HEK293 (cell line): Measurements from ENCODE around the gene RCL1.

Experiments used
- CTCF ChIA-PET: fragments of 350-600 bp; formaldehyde crosslinking; extraction: SDS; loops from one replicate; lab custom pipeline; 2021; ENCODE audit warnings: antibody characterized with exemption; lab: Yijun Ruan, JAX
- POLR2A ChIA-PET: fragments of 300-600 bp; formaldehyde crosslinking; extraction: SDS; loops from one replicate; lab custom pipeline; 2020; ENCODE audit warnings: antibody characterized with exemption, inconsistent platforms; lab: Yijun Ruan, JAX
- H3K27ac ChIP-seq: fragments of 200-500 bp; sonication (Bioruptor generic); 2 replicates; pipeline ENCODE4 v1.5.1; 2014; ENCODE audit warnings: low read depth, low read length, control low read depth, inconsistent platforms; ENCODE audit errors: extremely low read depth
- H3K36me3 ChIP-seq, 2 experiments: fragments of 200-500 bp in 1 of 2; sonication (Bioruptor generic) in 1 of 2; 1 replicate in 1 of 2; 2 replicates in 1 of 2; pipeline ENCODE4 v1.5.1; 2014 to 2017; ENCODE audit warnings: inconsistent platforms in 2 of 2, low read length in 2 of 2; ENCODE audit not compliant: control insufficient read depth in 2 of 2, insufficient read depth in 1 of 2
- H3K4me1 ChIP-seq: fragments of 200-500 bp; sonication (Bioruptor generic); 2 replicates; pipeline ENCODE4 v1.5.1; 2014; ENCODE audit warnings: mild to moderate bottlenecking, low read length, inconsistent platforms; ENCODE audit not compliant: control insufficient read depth, insufficient read depth
- H3K4me3 ChIP-seq: 2 replicates; pipeline ENCODE4 v1.5.1; 2011; ENCODE audit warnings: low read depth, mild to moderate bottlenecking, control low read depth, low read length, moderate library complexity
- H3K9me3 ChIP-seq: fragments of 200-500 bp; sonication (Bioruptor generic); 2 replicates; pipeline ENCODE4 v1.5.1; 2014; ENCODE audit warnings: low read depth, low read length, inconsistent platforms; ENCODE audit not compliant: control insufficient read depth, insufficient read depth
- HOXD13 ChIP-seq: sonication (generic); formaldehyde crosslinking; IDR thresholded peaks from 2 replicates; pipeline ENCODE4 v1.8.0; 2022; ENCODE audit warnings: missing genetic modification reagents, borderline replicate concordance
- SP7 ChIP-seq: fragments of 450-650 bp; formaldehyde crosslinking; IDR thresholded peaks from 2 replicates; pipeline ENCODE4 v1.5.1; 2016; ENCODE audit warnings: missing biosample characterization, missing genetic modification characterization
- TCF7L2 ChIP-seq: IDR thresholded peaks from 2 replicates; pipeline ENCODE4 v1.6.1; 2011; ENCODE audit warnings: low read depth, mild to moderate bottlenecking, inconsistent platforms, low read length, moderate library complexity, borderline replicate concordance
- ZNF175 ChIP-seq: fragments of 450-650 bp; formaldehyde crosslinking; IDR thresholded peaks from 2 replicates; pipeline ENCODE4 v1.5.1; 2016; ENCODE audit warnings: missing biosample characterization, missing genetic modification characterization
- ZNF2 ChIP-seq: fragments of 450-650 bp; formaldehyde crosslinking; IDR thresholded peaks from 2 replicates; pipeline ENCODE4 v1.5.1; 2016; ENCODE audit warnings: missing biosample characterization, missing genetic modification characterization
- ZNF214 ChIP-seq: fragments of 450-650 bp; formaldehyde crosslinking; IDR thresholded peaks from 2 replicates; pipeline ENCODE4 v1.5.1; 2017; ENCODE audit warnings: missing biosample characterization, mild to moderate bottlenecking, missing genetic modification characterization, borderline replicate concordance
- ZNF335 ChIP-seq: fragments of 450-650 bp; formaldehyde crosslinking; conservative IDR thresholded peaks from 2 replicates; pipeline ENCODE4 v1.5.1; 2016; ENCODE audit warnings: missing biosample characterization, missing genetic modification characterization
- ZNF366 ChIP-seq: fragments of 450-650 bp; formaldehyde crosslinking; conservative IDR thresholded peaks from 2 replicates; pipeline ENCODE4 v1.5.1; 2016; ENCODE audit warnings: missing biosample characterization, missing genetic modification characterization
- ZNF521 ChIP-seq: fragments of 450-650 bp; formaldehyde crosslinking; IDR thresholded peaks from 2 replicates; pipeline ENCODE4 v1.5.1; 2017; ENCODE audit warnings: missing biosample characterization, mild to moderate bottlenecking, missing genetic modification characterization
- ZNF654 ChIP-seq: fragments of 450-650 bp; formaldehyde crosslinking; IDR thresholded peaks from 2 replicates; pipeline ENCODE4 v1.5.1; 2016; ENCODE audit warnings: low read depth, missing biosample characterization, missing genetic modification characterization
- ZNF670 ChIP-seq: fragments of 450-650 bp; formaldehyde crosslinking; IDR thresholded peaks from 2 replicates; pipeline ENCODE4 v1.5.1; 2016; ENCODE audit warnings: missing biosample characterization, missing genetic modification characterization, low read depth
- ZNF768 ChIP-seq: fragments of 450-650 bp; formaldehyde crosslinking; IDR thresholded peaks from 2 replicates; pipeline ENCODE4 v1.5.1; 2018; ENCODE audit warnings: missing biosample characterization, mild to moderate bottlenecking, missing genetic modification characterization
- TF ChIP-seq, protein P1 (sequence below): fragments of 450-650 bp; formaldehyde crosslinking; IDR thresholded peaks from 2 replicates; pipeline ENCODE4 v1.5.1; 2016; ENCODE audit warnings: missing biosample characterization, missing genetic modification characterization, borderline replicate concordance
- TF ChIP-seq, protein P2 (sequence below): fragments of 450-650 bp; IDR thresholded peaks from 2 replicates; pipeline ENCODE4 v1.5.1; 2018; ENCODE audit warnings: missing biosample characterization, mild to moderate bottlenecking, missing genetic modification characterization
- TF ChIP-seq, protein P3 (sequence below): fragments of 450-650 bp; formaldehyde crosslinking; IDR thresholded peaks from 2 replicates; pipeline ENCODE4 v1.5.1; 2017; ENCODE audit warnings: missing biosample characterization, missing genetic modification characterization
- TF ChIP-seq, protein P4 (sequence below): fragments of 450-650 bp; formaldehyde crosslinking; IDR thresholded peaks from 2 replicates; pipeline ENCODE4 v1.5.1; 2016; ENCODE audit warnings: missing biosample characterization, missing genetic modification characterization
- TF ChIP-seq, protein P5 (sequence below): fragments of 450-650 bp; formaldehyde crosslinking; IDR thresholded peaks from 2 replicates; pipeline ENCODE4 v1.5.1; 2016; ENCODE audit warnings: missing biosample characterization, missing genetic modification characterization, borderline replicate concordance
- TF ChIP-seq, protein P6 (sequence below): fragments of 450-650 bp; formaldehyde crosslinking; IDR thresholded peaks from 2 replicates; pipeline ENCODE4 v1.5.1; 2016; ENCODE audit warnings: missing biosample characterization, missing genetic modification characterization
- TF ChIP-seq, protein P7 (sequence below): fragments of 450-650 bp; formaldehyde crosslinking; IDR thresholded peaks from 2 replicates; pipeline ENCODE4 v1.5.1; 2016; ENCODE audit warnings: missing biosample characterization, missing genetic modification characterization

Gene RCL1

DNA sequence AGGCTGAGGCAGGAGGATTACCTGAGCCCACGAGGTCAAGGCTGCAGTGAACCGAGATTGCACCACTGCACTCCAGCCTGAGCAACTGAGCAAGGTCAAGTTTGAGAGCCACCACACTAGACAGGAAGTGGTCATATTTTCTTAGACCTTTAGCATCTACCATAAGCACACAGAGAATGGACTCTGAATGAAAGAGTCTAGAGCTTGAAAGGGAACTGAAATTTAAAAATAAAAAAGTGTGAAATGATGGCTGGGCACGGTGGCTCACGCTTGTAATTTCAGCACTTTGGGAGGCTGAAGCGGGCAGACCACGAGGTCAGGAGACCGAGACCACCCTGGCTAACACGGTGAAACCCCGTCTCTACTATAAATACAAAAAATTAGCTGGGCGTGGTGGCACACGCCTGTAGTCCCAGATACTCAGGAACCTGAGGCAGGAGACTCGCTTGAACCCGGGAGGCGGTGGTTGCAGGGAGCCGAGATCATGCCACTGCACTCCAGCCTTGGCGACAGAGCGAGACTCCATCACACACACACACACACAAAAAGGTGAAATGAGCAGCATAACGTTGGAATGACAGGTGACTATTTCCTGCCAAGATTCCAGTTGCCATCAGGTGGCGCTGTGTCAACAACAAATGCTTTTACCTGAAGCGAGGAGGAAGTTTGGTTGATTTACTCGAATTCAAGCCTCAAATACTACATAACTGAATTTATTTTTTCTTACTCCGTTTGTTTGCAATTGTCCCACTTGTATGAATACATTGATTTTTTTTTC, 30.4 kb upstream of the RCL1 start:
- H3K27ac ChIP-seq: no peak overlapping the region
- ChIA-PET CTCF (interaction anchor here (0.6 to 6.4 kb wide), 50 partner anchors 8 to 1385 kb away, joined by 3 to 94 read pairs (median 4); partner anchors contain the start of genes AK3, JAK2 and RCL1), POLR2A (interaction anchor here (1.0 kb wide), 1 partner anchor 223 kb away, joined by 3 read pairs; the partner anchor contains the start of gene JAK2)
- no peaks in the 10 kb centered on the region for H3K36me3 ChIP-seq
- H3K4me1 ChIP-seq: no peaks in the 10 kb centered on the region
- no peaks in the 10 kb centered on the region for H3K9me3 ChIP-seq
- H3K4me3 ChIP-seq: peak overlapping the region; percentile 22
- no peak for TF ChIP-seq ZNF768 (tag by site-specific recombination)
- TF ChIP-seq ZNF2: 0 out of 2 replicates have a peak, but pooled peaks have one; percentile 74
- no peak for TF ChIP-seq ZNF175 (tag by site-specific recombination)
- TF ChIP-seq TCF7L2: no peak
- TF ChIP-seq, protein P1, sequence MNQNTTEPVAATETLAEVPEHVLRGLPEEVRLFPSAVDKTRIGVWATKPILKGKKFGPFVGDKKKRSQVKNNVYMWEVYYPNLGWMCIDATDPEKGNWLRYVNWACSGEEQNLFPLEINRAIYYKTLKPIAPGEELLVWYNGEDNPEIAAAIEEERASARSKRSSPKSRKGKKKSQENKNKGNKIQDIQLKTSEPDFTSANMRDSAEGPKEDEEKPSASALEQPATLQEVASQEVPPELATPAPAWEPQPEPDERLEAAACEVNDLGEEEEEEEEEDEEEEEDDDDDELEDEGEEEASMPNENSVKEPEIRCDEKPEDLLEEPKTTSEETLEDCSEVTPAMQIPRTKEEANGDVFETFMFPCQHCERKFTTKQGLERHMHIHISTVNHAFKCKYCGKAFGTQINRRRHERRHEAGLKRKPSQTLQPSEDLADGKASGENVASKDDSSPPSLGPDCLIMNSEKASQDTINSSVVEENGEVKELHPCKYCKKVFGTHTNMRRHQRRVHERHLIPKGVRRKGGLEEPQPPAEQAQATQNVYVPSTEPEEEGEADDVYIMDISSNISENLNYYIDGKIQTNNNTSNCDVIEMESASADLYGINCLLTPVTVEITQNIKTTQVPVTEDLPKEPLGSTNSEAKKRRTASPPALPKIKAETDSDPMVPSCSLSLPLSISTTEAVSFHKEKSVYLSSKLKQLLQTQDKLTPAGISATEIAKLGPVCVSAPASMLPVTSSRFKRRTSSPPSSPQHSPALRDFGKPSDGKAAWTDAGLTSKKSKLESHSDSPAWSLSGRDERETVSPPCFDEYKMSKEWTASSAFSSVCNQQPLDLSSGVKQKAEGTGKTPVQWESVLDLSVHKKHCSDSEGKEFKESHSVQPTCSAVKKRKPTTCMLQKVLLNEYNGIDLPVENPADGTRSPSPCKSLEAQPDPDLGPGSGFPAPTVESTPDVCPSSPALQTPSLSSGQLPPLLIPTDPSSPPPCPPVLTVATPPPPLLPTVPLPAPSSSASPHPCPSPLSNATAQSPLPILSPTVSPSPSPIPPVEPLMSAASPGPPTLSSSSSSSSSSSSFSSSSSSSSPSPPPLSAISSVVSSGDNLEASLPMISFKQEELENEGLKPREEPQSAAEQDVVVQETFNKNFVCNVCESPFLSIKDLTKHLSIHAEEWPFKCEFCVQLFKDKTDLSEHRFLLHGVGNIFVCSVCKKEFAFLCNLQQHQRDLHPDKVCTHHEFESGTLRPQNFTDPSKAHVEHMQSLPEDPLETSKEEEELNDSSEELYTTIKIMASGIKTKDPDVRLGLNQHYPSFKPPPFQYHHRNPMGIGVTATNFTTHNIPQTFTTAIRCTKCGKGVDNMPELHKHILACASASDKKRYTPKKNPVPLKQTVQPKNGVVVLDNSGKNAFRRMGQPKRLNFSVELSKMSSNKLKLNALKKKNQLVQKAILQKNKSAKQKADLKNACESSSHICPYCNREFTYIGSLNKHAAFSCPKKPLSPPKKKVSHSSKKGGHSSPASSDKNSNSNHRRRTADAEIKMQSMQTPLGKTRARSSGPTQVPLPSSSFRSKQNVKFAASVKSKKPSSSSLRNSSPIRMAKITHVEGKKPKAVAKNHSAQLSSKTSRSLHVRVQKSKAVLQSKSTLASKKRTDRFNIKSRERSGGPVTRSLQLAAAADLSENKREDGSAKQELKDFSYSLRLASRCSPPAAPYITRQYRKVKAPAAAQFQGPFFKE (tag by site-specific recombination): no peak
- TF ChIP-seq, protein P2, sequence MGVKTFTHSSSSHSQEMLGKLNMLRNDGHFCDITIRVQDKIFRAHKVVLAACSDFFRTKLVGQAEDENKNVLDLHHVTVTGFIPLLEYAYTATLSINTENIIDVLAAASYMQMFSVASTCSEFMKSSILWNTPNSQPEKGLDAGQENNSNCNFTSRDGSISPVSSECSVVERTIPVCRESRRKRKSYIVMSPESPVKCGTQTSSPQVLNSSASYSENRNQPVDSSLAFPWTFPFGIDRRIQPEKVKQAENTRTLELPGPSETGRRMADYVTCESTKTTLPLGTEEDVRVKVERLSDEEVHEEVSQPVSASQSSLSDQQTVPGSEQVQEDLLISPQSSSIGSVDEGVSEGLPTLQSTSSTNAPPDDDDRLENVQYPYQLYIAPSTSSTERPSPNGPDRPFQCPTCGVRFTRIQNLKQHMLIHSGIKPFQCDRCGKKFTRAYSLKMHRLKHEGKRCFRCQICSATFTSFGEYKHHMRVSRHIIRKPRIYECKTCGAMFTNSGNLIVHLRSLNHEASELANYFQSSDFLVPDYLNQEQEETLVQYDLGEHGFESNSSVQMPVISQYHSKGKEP (tag by site-specific recombination): no peak
- peak; percentile 94 for TF ChIP-seq ZNF654 (tag by site-specific recombination)
- TF ChIP-seq, protein P3, sequence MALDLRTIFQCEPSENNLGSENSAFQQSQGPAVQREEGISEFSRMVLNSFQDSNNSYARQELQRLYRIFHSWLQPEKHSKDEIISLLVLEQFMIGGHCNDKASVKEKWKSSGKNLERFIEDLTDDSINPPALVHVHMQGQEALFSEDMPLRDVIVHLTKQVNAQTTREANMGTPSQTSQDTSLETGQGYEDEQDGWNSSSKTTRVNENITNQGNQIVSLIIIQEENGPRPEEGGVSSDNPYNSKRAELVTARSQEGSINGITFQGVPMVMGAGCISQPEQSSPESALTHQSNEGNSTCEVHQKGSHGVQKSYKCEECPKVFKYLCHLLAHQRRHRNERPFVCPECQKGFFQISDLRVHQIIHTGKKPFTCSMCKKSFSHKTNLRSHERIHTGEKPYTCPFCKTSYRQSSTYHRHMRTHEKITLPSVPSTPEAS (tag by site-specific recombination): peak; percentile 55
- TF ChIP-seq, protein P4, sequence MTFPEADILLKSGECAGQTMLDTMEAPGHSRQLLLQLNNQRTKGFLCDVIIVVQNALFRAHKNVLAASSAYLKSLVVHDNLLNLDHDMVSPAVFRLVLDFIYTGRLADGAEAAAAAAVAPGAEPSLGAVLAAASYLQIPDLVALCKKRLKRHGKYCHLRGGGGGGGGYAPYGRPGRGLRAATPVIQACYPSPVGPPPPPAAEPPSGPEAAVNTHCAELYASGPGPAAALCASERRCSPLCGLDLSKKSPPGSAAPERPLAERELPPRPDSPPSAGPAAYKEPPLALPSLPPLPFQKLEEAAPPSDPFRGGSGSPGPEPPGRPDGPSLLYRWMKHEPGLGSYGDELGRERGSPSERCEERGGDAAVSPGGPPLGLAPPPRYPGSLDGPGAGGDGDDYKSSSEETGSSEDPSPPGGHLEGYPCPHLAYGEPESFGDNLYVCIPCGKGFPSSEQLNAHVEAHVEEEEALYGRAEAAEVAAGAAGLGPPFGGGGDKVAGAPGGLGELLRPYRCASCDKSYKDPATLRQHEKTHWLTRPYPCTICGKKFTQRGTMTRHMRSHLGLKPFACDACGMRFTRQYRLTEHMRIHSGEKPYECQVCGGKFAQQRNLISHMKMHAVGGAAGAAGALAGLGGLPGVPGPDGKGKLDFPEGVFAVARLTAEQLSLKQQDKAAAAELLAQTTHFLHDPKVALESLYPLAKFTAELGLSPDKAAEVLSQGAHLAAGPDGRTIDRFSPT: no peak
- no peak for TF ChIP-seq ZNF521 (tag by site-specific recombination)
- TF ChIP-seq HOXD13 (CRISPR knock-in tag): no peak
- TF ChIP-seq ZNF670 (tag by site-specific recombination): no peak
- no peak for TF ChIP-seq ZNF366 (tag by site-specific recombination)
- 0 out of 2 replicates have a peak, but pooled peaks have one; percentile 31 for TF ChIP-seq SP7
- TF ChIP-seq, protein P5, sequence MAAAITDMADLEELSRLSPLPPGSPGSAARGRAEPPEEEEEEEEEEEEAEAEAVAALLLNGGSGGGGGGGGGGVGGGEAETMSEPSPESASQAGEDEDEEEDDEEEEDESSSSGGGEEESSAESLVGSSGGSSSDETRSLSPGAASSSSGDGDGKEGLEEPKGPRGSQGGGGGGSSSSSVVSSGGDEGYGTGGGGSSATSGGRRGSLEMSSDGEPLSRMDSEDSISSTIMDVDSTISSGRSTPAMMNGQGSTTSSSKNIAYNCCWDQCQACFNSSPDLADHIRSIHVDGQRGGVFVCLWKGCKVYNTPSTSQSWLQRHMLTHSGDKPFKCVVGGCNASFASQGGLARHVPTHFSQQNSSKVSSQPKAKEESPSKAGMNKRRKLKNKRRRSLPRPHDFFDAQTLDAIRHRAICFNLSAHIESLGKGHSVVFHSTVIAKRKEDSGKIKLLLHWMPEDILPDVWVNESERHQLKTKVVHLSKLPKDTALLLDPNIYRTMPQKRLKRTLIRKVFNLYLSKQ: no peak
- 0 out of 2 replicates have a peak, but pooled peaks have one; percentile 15 for TF ChIP-seq ZNF335 (tag by site-specific recombination)
- TF ChIP-seq ZNF214: no peak
- TF ChIP-seq, protein P6, sequence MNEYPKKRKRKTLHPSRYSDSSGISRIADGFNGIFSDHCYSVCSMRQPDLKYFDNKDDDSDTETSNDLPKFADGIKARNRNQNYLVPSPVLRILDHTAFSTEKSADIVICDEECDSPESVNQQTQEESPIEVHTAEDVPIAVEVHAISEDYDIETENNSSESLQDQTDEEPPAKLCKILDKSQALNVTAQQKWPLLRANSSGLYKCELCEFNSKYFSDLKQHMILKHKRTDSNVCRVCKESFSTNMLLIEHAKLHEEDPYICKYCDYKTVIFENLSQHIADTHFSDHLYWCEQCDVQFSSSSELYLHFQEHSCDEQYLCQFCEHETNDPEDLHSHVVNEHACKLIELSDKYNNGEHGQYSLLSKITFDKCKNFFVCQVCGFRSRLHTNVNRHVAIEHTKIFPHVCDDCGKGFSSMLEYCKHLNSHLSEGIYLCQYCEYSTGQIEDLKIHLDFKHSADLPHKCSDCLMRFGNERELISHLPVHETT (tag by site-specific recombination): 0 out of 2 replicates have a peak, but pooled peaks have one; percentile 28
- TF ChIP-seq, protein P7, sequence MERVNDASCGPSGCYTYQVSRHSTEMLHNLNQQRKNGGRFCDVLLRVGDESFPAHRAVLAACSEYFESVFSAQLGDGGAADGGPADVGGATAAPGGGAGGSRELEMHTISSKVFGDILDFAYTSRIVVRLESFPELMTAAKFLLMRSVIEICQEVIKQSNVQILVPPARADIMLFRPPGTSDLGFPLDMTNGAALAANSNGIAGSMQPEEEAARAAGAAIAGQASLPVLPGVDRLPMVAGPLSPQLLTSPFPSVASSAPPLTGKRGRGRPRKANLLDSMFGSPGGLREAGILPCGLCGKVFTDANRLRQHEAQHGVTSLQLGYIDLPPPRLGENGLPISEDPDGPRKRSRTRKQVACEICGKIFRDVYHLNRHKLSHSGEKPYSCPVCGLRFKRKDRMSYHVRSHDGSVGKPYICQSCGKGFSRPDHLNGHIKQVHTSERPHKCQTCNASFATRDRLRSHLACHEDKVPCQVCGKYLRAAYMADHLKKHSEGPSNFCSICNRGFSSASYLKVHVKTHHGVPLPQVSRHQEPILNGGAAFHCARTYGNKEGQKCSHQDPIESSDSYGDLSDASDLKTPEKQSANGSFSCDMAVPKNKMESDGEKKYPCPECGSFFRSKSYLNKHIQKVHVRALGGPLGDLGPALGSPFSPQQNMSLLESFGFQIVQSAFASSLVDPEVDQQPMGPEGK: no peak
